RWPE2 (cell line): ENCODE measurements around the gene VTI1A.

Source experiments
- ATAC-seq: fragments of 200-7000 bp; cut with Tn5 transposase; 3 replicates; pipeline ENCODE4 v1.9.1; 2021; ENCODE audit warnings: low read depth
- DNase-seq: peaks from one replicate; pipeline ENCODE4 v3.0.0-alpha.2; 2020; ENCODE audit warnings: low spot score
- H3K27ac ChIP-seq: fragments of 450-650 bp; 2 replicates; pipeline ENCODE4 v1.5.1; 2017; ENCODE audit warnings: mild to moderate bottlenecking; ENCODE audit not compliant: poor library complexity, severe bottlenecking
- H3K27me3 ChIP-seq: fragments of 250-450 bp; sonication (Bioruptor Pico); 2 replicates; pipeline ENCODE4 v1.5.1; 2021; ENCODE audit warnings: mild to moderate bottlenecking, moderate library complexity; ENCODE audit not compliant: insufficient read depth, poor library complexity, severe bottlenecking
- H3K36me3 ChIP-seq: fragments of 250-450 bp; sonication (Bioruptor Pico); 2 replicates; pipeline ENCODE4 v1.5.1; 2020; ENCODE audit warnings: low read depth, mild to moderate bottlenecking, moderate library complexity
- H3K4me1 ChIP-seq: fragments of 250-450 bp; sonication (Bioruptor Pico); 2 replicates; pipeline ENCODE4 v1.5.1; 2021; ENCODE audit warnings: mild to moderate bottlenecking, moderate library complexity; ENCODE audit not compliant: insufficient read depth, poor library complexity, severe bottlenecking
- H3K4me3 ChIP-seq: fragments of 250-450 bp; sonication (Bioruptor Pico); 2 replicates; pipeline ENCODE4 v1.5.1; 2021; ENCODE audit warnings: mild to moderate bottlenecking, moderate library complexity; ENCODE audit not compliant: severe bottlenecking
- H3K9me3 ChIP-seq: fragments of 250-450 bp; sonication (Bioruptor Pico); 2 replicates; pipeline ENCODE4 v1.5.1; 2021; ENCODE audit warnings: mild to moderate bottlenecking, moderate library complexity; ENCODE audit not compliant: severe bottlenecking
- CTCF ChIP-seq: fragments of 450-650 bp; IDR thresholded peaks from one replicate; pipeline ENCODE4 v1.5.1; 2017; ENCODE audit warnings: mild to moderate bottlenecking, moderate library complexity; ENCODE audit not compliant: poor library complexity, severe bottlenecking

Gene VTI1A

GRCh38 chr10:112434988-112435619 lies 11.9 kb upstream of the VTI1A start:
- H3K4me1 ChIP-seq, result no peaks in the 10 kb centered on the region
- no peaks in the 10 kb centered on the region for H3K9me3 ChIP-seq
- H3K27ac ChIP-seq, result no peak overlapping the region
- no peak for ATAC-seq
- peaks cover 84% of the 10 kb centered on the region for H3K36me3 ChIP-seq
- no peak for DNase-seq
- H3K4me3 ChIP-seq, result no peak overlapping the region
- TF ChIP-seq CTCF, result peak; percentile 63
- no peaks in the 10 kb centered on the region for H3K27me3 ChIP-seq

- no peak for TF ChIP-seq CTCF
- Histone ChIP-seq H3K27me3 (no peaks in the 10 kb centered on the region), H3K4me1 (no peaks in the 10 kb centered on the region), H3K36me3 (peaks cover 90% of the 10 kb centered on the region), H3K9me3 (no peaks in the 10 kb centered on the region), H3K4me3 (no peak overlapping the region), H3K27ac (no peak overlapping the region)
- ATAC-seq (no peak), DNase-seq (no peak)
These were observed 8.7 kb upstream of the VTI1A start for GRCh38 chr10:112438356-112438755.

- Histone ChIP-seq H3K27me3 (no peaks in the 10 kb centered on the region), H3K27ac (no peak overlapping the region), H3K4me3 (no peak overlapping the region), H3K9me3 (no peaks in the 10 kb centered on the region), H3K4me1 (peaks cover 3% of the 10 kb centered on the region), H3K36me3 (peaks cover 88% of the 10 kb centered on the region)
- ATAC-seq (no peak), DNase-seq (no peak)
- no peak for TF ChIP-seq CTCF
These were observed 5.5 kb upstream of the VTI1A start for GRCh38 chr10:112441520-112441919.

- TF ChIP-seq CTCF, result no peak
- Histone ChIP-seq H3K27me3 (no peaks in the 10 kb centered on the region), H3K4me1 (peaks cover 3% of the 10 kb centered on the region), H3K27ac (no peak overlapping the region), H3K4me3 (no peak overlapping the region), H3K36me3 (peaks cover 86% of the 10 kb centered on the region), H3K9me3 (no peaks in the 10 kb centered on the region)
- no peak for DNase-seq
- ATAC-seq, result no peak
These were observed 5.0 kb upstream of the VTI1A start for GRCh38 chr10:112442063-112442462.

GRCh38 chr10:112446055-112446854 lies 760 bp upstream of the VTI1A start:
- Histone ChIP-seq H3K36me3 (peaks cover 52% of the 10 kb centered on the region), H3K9me3 (no peaks in the 10 kb centered on the region), H3K27ac (peak overlapping the region; percentile 64), H3K27me3 (no peaks in the 10 kb centered on the region), H3K4me3 (peak overlapping the region; percentile 96), H3K4me1 (peaks cover 10% of the 10 kb centered on the region)
- no peak for DNase-seq
- TF ChIP-seq CTCF, result no peak
- ATAC-seq, result 0 out of 3 replicates have a peak, but pooled peaks have one; percentile 12
